Left ventricle myocardium inferior (tissue), 1 donor: Measurements from ENCODE around the gene AP3B2. TPM values are rescaled to one million over a fixed set of nuclear protein-coding genes. Genes with fewer than 3 reads are reported as not detected.

Source experiments
- DNase-seq: peaks from one replicate; pipeline ENCODE4 v3.0.0-alpha.2; 2020
- H3K27ac ChIP-seq: fragments of 200-600 bp; replicated peaks from 2 replicates; pipeline ENCODE4 v1.8.0; 2021
- H3K27me3 ChIP-seq: fragments of 200-600 bp; 2 replicates; pipeline ENCODE4 v1.8.0; 2021; ENCODE audit warnings: low read depth
- H3K36me3 ChIP-seq: fragments of 200-600 bp; 2 replicates; pipeline ENCODE4 v1.8.0; 2021
- H3K4me1 ChIP-seq: fragments of 200-600 bp; 2 replicates; pipeline ENCODE4 v1.8.0; 2021
- H3K4me3 ChIP-seq: fragments of 200-600 bp; 2 replicates; pipeline ENCODE4 v1.8.0; 2021; ENCODE audit warnings: mild to moderate bottlenecking, moderate library complexity
- H3K9me3 ChIP-seq: fragments of 200-600 bp; replicated peaks from 2 replicates; pipeline ENCODE4 v1.8.0; 2021
- intact Hi-C: fragments of 100-400 bp; cut with micrococcal nuclease; formaldehyde crosslinking; loops from one replicate; pipeline ENCODE4 v1.11.0; 2022
- total RNA-seq: library from RNA; stranded (reverse); fragmentation: NEBNext Ultra II Directional; extraction: Animal tissue kit (Norgen Biotek cat#: 25700); gene quantifications from one replicate; pipeline ENCODE4 v1.2.1, GENCODE V29; 2021
- TF ChIP-seq, protein P1 (sequence below): fragments of 200-600 bp; IDR thresholded peaks from 2 replicates; pipeline ENCODE4 v1.8.0; 2021; ENCODE audit warnings: antibody characterized with exemption, mild to moderate bottlenecking, borderline replicate concordance
- donor health status: DM: no; HTN: yes; CAD: no; lungs with severe emphysema.

Gene AP3B2
- total RNA-seq, 1 donor from 2014 or later = 0.80 TPM

- TF ChIP-seq, protein P1, sequence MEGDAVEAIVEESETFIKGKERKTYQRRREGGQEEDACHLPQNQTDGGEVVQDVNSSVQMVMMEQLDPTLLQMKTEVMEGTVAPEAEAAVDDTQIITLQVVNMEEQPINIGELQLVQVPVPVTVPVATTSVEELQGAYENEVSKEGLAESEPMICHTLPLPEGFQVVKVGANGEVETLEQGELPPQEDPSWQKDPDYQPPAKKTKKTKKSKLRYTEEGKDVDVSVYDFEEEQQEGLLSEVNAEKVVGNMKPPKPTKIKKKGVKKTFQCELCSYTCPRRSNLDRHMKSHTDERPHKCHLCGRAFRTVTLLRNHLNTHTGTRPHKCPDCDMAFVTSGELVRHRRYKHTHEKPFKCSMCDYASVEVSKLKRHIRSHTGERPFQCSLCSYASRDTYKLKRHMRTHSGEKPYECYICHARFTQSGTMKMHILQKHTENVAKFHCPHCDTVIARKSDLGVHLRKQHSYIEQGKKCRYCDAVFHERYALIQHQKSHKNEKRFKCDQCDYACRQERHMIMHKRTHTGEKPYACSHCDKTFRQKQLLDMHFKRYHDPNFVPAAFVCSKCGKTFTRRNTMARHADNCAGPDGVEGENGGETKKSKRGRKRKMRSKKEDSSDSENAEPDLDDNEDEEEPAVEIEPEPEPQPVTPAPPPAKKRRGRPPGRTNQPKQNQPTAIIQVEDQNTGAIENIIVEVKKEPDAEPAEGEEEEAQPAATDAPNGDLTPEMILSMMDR = no peak
- Histone ChIP-seq H3K9me3 (no peaks in the 10 kb centered on the region), H3K4me3 (no peak overlapping the region), H3K27ac (no peak overlapping the region), H3K36me3 (no peaks in the 10 kb centered on the region), H3K27me3 (peaks cover 18% of the 10 kb centered on the region), H3K4me1 (no peaks in the 10 kb centered on the region)
- DNase-seq = no peak
- intact Hi-C loops = no loop called here
These were observed 11.8 kb downstream of the AP3B2 start for GRCh38 chr15:82697735-82698407.

- no peak overlapping the region for H3K27ac ChIP-seq
- no peaks in the 10 kb centered on the region for H3K36me3 ChIP-seq
- H3K27me3 ChIP-seq = no peaks in the 10 kb centered on the region
- H3K4me3 ChIP-seq = no peak overlapping the region
- intact Hi-C loops = no loop called here
- H3K9me3 ChIP-seq = no peaks in the 10 kb centered on the region
- no peak for DNase-seq
- no peaks in the 10 kb centered on the region for H3K4me1 ChIP-seq
- TF ChIP-seq, protein P1 = no peak
These were observed 17.5 kb downstream of the AP3B2 start for GRCh38 chr15:82692171-82692570.

- DNase-seq = no peak
These were observed 20.5 kb downstream of the AP3B2 start for GRCh38 chr15:82689147-82689546.

DNA sequence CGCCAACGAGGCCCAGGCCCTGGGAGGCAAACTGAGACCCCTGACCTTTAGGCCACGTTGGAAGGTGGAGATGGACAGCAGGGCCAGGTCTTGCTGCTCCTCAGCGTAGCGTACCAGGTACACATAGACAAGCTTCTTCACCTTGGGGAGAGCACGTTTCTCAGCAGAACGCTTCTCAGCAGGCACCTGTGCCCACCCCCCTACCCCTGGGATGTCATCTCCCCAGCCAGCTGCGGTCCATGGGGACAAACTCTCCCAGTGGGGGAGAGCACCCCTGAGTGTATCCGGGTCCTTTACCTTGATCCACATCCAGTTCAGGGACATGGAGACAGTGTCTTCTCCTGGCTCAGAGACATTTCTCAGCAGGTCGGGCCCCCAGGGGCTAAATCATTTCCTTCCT, 21.0 kb downstream of the AP3B2 start:
- DNase-seq = no peak

More at GRCh38 chr15:82689147-82689546, 20.5 kb downstream of the AP3B2 start:
- intact Hi-C loops = no loop called here
- H3K4me3 ChIP-seq = no peak overlapping the region
- H3K4me1 ChIP-seq = no peaks in the 10 kb centered on the region
- H3K27ac ChIP-seq = no peak overlapping the region
- H3K36me3 ChIP-seq = no peaks in the 10 kb centered on the region
- TF ChIP-seq, protein P1 = no peak
- peaks cover 8% of the 10 kb centered on the region for H3K27me3 ChIP-seq
- H3K9me3 ChIP-seq = no peaks in the 10 kb centered on the region

DNA sequence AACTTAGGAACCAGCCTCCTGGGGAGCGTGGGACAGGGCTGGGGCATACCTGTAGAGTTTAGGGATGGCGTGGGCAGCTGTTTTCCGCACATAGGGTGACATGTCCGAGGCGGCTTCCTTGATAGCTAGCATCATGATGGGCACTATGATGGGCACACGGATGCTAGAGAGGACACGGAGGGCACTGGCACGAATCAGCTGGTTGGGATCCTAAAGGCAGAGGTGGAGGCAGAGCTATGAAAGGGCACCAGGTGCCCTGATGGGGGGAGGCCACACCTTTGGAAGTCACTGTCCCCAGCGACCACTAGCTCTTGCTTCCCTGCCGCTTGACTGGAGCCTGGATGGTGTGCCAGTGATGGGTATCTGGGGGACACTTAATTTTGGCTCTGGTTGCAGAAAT, 28.3 kb downstream of the AP3B2 start:
- intact Hi-C loops = no loop called here
- no peak overlapping the region for H3K4me3 ChIP-seq
- no peak overlapping the region for H3K27ac ChIP-seq
- H3K9me3 ChIP-seq = no peaks in the 10 kb centered on the region
- no peak for DNase-seq
- H3K4me1 ChIP-seq = peaks cover 10% of the 10 kb centered on the region
- TF ChIP-seq, protein P1 = no peak
- H3K27me3 ChIP-seq = peaks cover 70% of the 10 kb centered on the region
- no peaks in the 10 kb centered on the region for H3K36me3 ChIP-seq

More for the DNA sequence above, 21.0 kb downstream of the AP3B2 start:
- TF ChIP-seq, protein P1 = no peak
- H3K36me3 ChIP-seq = no peaks in the 10 kb centered on the region
- intact Hi-C loops = no loop called here
- no peak overlapping the region for H3K4me3 ChIP-seq
- H3K27me3 ChIP-seq = peaks cover 12% of the 10 kb centered on the region
- H3K4me1 ChIP-seq = no peaks in the 10 kb centered on the region
- no peaks in the 10 kb centered on the region for H3K9me3 ChIP-seq
- no peak overlapping the region for H3K27ac ChIP-seq
